Heart right ventricle (tissue), 16 donors: ENCODE results near the gene CCDC74B. TPM values are rescaled to one million over a fixed set of nuclear protein-coding genes. Genes with fewer than 3 reads are reported as not detected.
"Not testable (repeated sequence)": the region's sequence is repeated elsewhere in the genome, so short reads cannot be mapped to it uniquely, and the experiment has no call there.

ENCODE experiments used
- ATAC-seq, 8 donors: fragments of 200-7000 bp; cut with Tn5 transposase; one replicate each; pipeline ENCODE4 v1.9.1; 2020; ENCODE audit warnings: mild to moderate bottlenecking in 8 of 8, moderate library complexity in 8 of 8, moderate number of reproducible peaks in 1 of 8
- DNase-seq, 2 donors: peaks; one replicate each; pipeline ENCODE4 v3.0.0-alpha.2; 2020
- H3K27ac ChIP-seq, 10 donors: fragments of 200-600 bp; sonication (generic) in 2 of 10; one replicate each; pipeline versions ENCODE4 v1.5.0 to v1.8.0; 2020 to 2022; ENCODE audit warnings: mild to moderate bottlenecking in 3 of 10
- H3K27me3 ChIP-seq, 7 donors: fragments of 200-600 bp; one replicate each; pipeline ENCODE4 v1.8.0; 2021 to 2022; ENCODE audit warnings: mild to moderate bottlenecking in 2 of 7
- H3K36me3 ChIP-seq, 9 donors: fragments of 200-600 bp; sonication (generic) in 1 of 9; one replicate each; pipeline versions ENCODE4 v1.5.0 to v1.8.0; 2020 to 2022; ENCODE audit warnings: mild to moderate bottlenecking in 2 of 9
- H3K4me1 ChIP-seq, 9 donors: fragments of 200-600 bp; sonication (generic) in 1 of 9; one replicate each; pipeline versions ENCODE4 v1.5.0 to v1.8.0; 2020 to 2022; ENCODE audit warnings: mild to moderate bottlenecking in 4 of 9
- H3K4me3 ChIP-seq, 10 donors: fragments of 200-600 bp; sonication (generic) in 2 of 10; one replicate each; pipeline versions ENCODE4 v1.5.0 to v1.8.0; 2020 to 2022; ENCODE audit warnings: mild to moderate bottlenecking in 7 of 10, moderate library complexity in 2 of 10
- H3K9me3 ChIP-seq, 11 donors: fragments of 200-600 bp in 10 of 11; sonication (generic) in 2 of 11; one replicate each; pipeline versions ENCODE4 v1.5.0 to v1.8.0; 2013 to 2022; ENCODE audit warnings: mild to moderate bottlenecking in 2 of 11, control low read depth in 1 of 11, moderate library complexity in 1 of 11
- CTCF ChIP-seq, 9 donors: fragments of 200-600 bp; sonication (generic) in 2 of 9; IDR thresholded peaks; one replicate each; pipeline versions ENCODE4 v1.5.0 to v1.8.0; 2021 to 2022; ENCODE audit warnings: antibody characterized with exemption in 9 of 9, mild to moderate bottlenecking in 5 of 9, moderate library complexity in 1 of 9
- WGBS, 2 donors: extraction: QIAGEN DNeasy Blood & Tissue Kit; methylation state at CpG; one replicate each; pipeline ENCODE4 v1.1.7; 2013; ENCODE audit warnings: inconsistent platforms in 1 of 2; 5-methylcytosine and 5-hydroxymethylcytosine counted together
- intact Hi-C, 10 donors: fragments of 100-400 bp; cut with DNase I; formaldehyde crosslinking; loops; one replicate each; pipeline versions ENCODE4 v1.11.1 to v1.14.2; 2022
- polyA plus RNA-seq, 2 donors: library from polyadenylated mRNA; stranded (reverse); fragments of 200-250 nt; gene quantifications; one replicate each; pipeline ENCODE4 v1.2.3, GENCODE V29; 2013
- total RNA-seq, 10 donors: library from RNA; stranded (reverse); fragmentation: NEBNext Ultra II Directional in 3 of 10; extraction: Animal tissue kit (Norgen Biotek cat#: 25700) in 3 of 10; gene quantifications; one replicate each; pipeline versions ENCODE4 v1.2.1 to v1.2.4, GENCODE V29; 2021 to 2023
- donor health status: Arrhythmogenic right ventricular cardiomyopathy.
- donor health status: ischemic (EF 13 %, LVEDD 7.1; RV severe dilation, severe dysfunction).
- donor health status: healthy with polysubstance abuse.
- donor health status: DM: no; HTN: yes; CAD: no.
- donor health status: DM: no; HTN: no; CAD: no.
- donor health status: ischemic (EF 25% LVEDD 6.9; RV normal size, moderate dysfunction).
- donor health status: ischemic (EF 25% LVEDD 5.7; RV mildly dilated, moderate dysfunction).
- donor health status: healthy.
- donor health status: DM: yes; HTN: yes; CAD: no.
- donor health status: Ischemic cardiomyopathy.
- donor health status: ischemic (EF 35%, LVEDD 5.7; RV mildly dilated, moderate dysfunction).
- donor health status: nonischemic (EF 11% LVEDD 7.7; RV severe dilation, severe dysfunction).
- donor health status: DM: yes; HTN: yes; CAD: no.
- donor health status: PGD.
- donor health status: ischemic (EF 29% LVEDD 5.4; RV normal size, mild dysfunction).
- donor health status: nonischemic (EF 23%, LVEDD 6.1; RV moderate dilation, normal function).

The CCDC74B gene
- total and polyA plus RNA-seq, 12 donors, result 0.25 to 1.4 (median 0.66) TPM; not detected in 1

GRCh38 chr2:130156624-130157004 lies 11.7 kb upstream of the CCDC74B start:
- H3K9me3 ChIP-seq, result no peaks in the 10 kb centered on the region
- peaks cover 0 to 2% (median 0%) of the 10 kb centered on the region in 9 donors for H3K4me1 ChIP-seq
- no peaks in the 10 kb centered on the region for H3K27me3 ChIP-seq
- H3K4me3 ChIP-seq, result no peak overlapping the region
- ATAC-seq (no peak), DNase-seq (no peak)
- no peak overlapping the region for H3K27ac ChIP-seq
- intact Hi-C loops, result loop anchor here in 7 of 10 donors (2.0 to 10.0 kb wide), 4 partner anchors 176 to 181 kb away; no protein-coding TSS in a partner anchor
- peaks cover 0 to 71% (median 9%) of the 10 kb centered on the region in 9 donors for H3K36me3 ChIP-seq
- 88 to 98% methylated on average over 9 of the region's 9 CpGs for WGBS, 2 donors
- TF ChIP-seq CTCF (IDR thresholded peaks at IDR 0.05), result no peak

- WGBS, 2 donors, result 40 to 49% methylated on average over 16 of the region's 16 CpGs
- not testable (repeated sequence) for H3K27me3 ChIP-seq, H3K9me3 ChIP-seq, H3K4me1 ChIP-seq, H3K27ac ChIP-seq, H3K4me3 ChIP-seq
- TF ChIP-seq CTCF (IDR thresholded peaks at IDR 0.05), result peak; percentile 30 to 70 (median 59)
- peaks cover 0 to 66% (median 9%) of the 10 kb centered on the region in 9 donors for H3K36me3 ChIP-seq
- DNase-seq (peak; percentile 70 to 71), ATAC-seq (peak; percentile 38 to 82 (median 70))
- intact Hi-C loops, result loop anchor here in 7 of 10 donors (2.0 to 10.0 kb wide), 4 partner anchors 176 to 181 kb away; no protein-coding TSS in a partner anchor
These were observed 11.2 kb upstream of the CCDC74B start for GRCh38 chr2:130155956-130156623.

GRCh38 chr2:130154773-130155765 lies 10.2 kb upstream of the CCDC74B start:
- no peak for DNase-seq
- no peaks in the 10 kb centered on the region for H3K9me3 ChIP-seq
- no peaks in the 10 kb centered on the region for H3K27me3 ChIP-seq
- peaks cover 0 to 62% (median 9%) of the 10 kb centered on the region in 9 donors for H3K36me3 ChIP-seq
- no peak overlapping the region for H3K27ac ChIP-seq
- no peak for TF ChIP-seq CTCF (IDR thresholded peaks at IDR 0.05)
- H3K4me1 ChIP-seq, result no peaks in the 10 kb centered on the region
- H3K4me3 ChIP-seq, result no peak overlapping the region
- ATAC-seq, result peak in 1 of 8 donors; percentile 1
- WGBS, 2 donors, result 95% methylated on average over 28 to 29 of the region's 29 CpGs
- intact Hi-C loops, result loop anchor here in 6 of 10 donors (5.0 to 10.0 kb wide), 3 partner anchors 177 to 182 kb away; no protein-coding TSS in a partner anchor

- H3K27me3 ChIP-seq, DNase-seq, H3K4me1 ChIP-seq, ATAC-seq, H3K9me3 ChIP-seq, H3K27ac ChIP-seq, H3K4me3 ChIP-seq: not testable (repeated sequence)
- intact Hi-C loops, result loop anchor here in 3 of 10 donors (10.0 kb wide), 1 partner anchor 180 kb away; no protein-coding TSS in a partner anchor
- peaks cover 0 to 56% (median 9%) of the 10 kb centered on the region in 9 donors for H3K36me3 ChIP-seq
- WGBS, 2 donors, result 96 to 97% methylated on average over 5 to 8 of the region's 8 CpGs
These were observed 9.5 kb upstream of the CCDC74B start for GRCh38 chr2:130154423-130154770.

GRCh38 chr2:130153721-130154422 lies 9.0 kb upstream of the CCDC74B start:
- ATAC-seq, H3K4me3 ChIP-seq, H3K27me3 ChIP-seq, H3K9me3 ChIP-seq, H3K4me1 ChIP-seq, DNase-seq, H3K27ac ChIP-seq: not testable (repeated sequence)
- intact Hi-C loops, result loop anchor here in 3 of 10 donors (10.0 kb wide), 1 partner anchor 181 kb away; no protein-coding TSS in a partner anchor
- WGBS, 2 donors, result 94% methylated on average over 21 of the region's 23 CpGs
- peaks cover 0 to 50% (median 9%) of the 10 kb centered on the region in 9 donors for H3K36me3 ChIP-seq
